ENCODE measurements around the gene FANK1. TPM values are rescaled to one million over a fixed set of nuclear protein-coding genes. Genes with fewer than 3 reads are reported as not detected.
"Not testable (repeated sequence)": the region's sequence is repeated elsewhere in the genome, so short reads cannot be mapped to it uniquely, and the experiment has no call there.

Gene FANK1
- 1 to 10 TPM; 5.9 to 7.1 TPM for total RNA-seq
- long read RNA-seq, partial matches to known transcripts, result 0 of 4 reads
- long read RNA-seq, other reads (novel, unspliced or antisense), result 4 of 4 reads

GRCh38 chr10:125896088-125896934 lies at the start of gene FANK1:
Gene FANK1, plus strand, starts transcription at chr10:125896564. Its CDS starts 79 bp downstream, at chr10:125896643.
- intact Hi-C loops (cut with DNase I, micrococcal nuclease), result not testable (repeated sequence)
- peak; percentile 90 to 94 for DNase-seq
- peak; percentile 83 for ATAC-seq

- ATAC-seq, result no peak
- DNase-seq, result no peak
- intact Hi-C loops (cut with DNase I, micrococcal nuclease), result no loop called here
Measured at GRCh38 chr10:125846894-125847293, 49.5 kb upstream of the FANK1 start.

GRCh38 chr10:125848371-125848770 lies 48.0 kb upstream of the FANK1 start:
- no peak for DNase-seq
- intact Hi-C loops (cut with DNase I, micrococcal nuclease), result no loop called here
- no peak for ATAC-seq

GRCh38 chr10:125848857-125849256 lies 47.5 kb upstream of the FANK1 start:
- intact Hi-C loops (cut with DNase I, micrococcal nuclease), result no loop called here
- no peak for ATAC-seq
- no peak for DNase-seq

GRCh38 chr10:125849448-125849847 lies 46.9 kb upstream of the FANK1 start:
- ATAC-seq, result no peak
- intact Hi-C loops (cut with DNase I, micrococcal nuclease), result no loop called here
- DNase-seq, result no peak

GRCh38 chr10:125850766-125851731 lies 45.3 kb upstream of the FANK1 start:
- DNase-seq (no peak), ATAC-seq (no peak)
- intact Hi-C loops (cut with DNase I, micrococcal nuclease), result no loop called here

- no peak for DNase-seq
- ATAC-seq, result no peak
- intact Hi-C loops (cut with DNase I, micrococcal nuclease), result no loop called here
Measured at GRCh38 chr10:125852487-125852886, 43.9 kb upstream of the FANK1 start.

GRCh38 chr10:125857185-125857760 lies 39.1 kb upstream of the FANK1 start:
- intact Hi-C loops (cut with DNase I, micrococcal nuclease), result no loop called here
- no peak for DNase-seq
- no peak for ATAC-seq

- ATAC-seq (peak; percentile 26), DNase-seq (no peak)
- intact Hi-C loops (cut with DNase I, micrococcal nuclease), result no loop called here
Measured at GRCh38 chr10:125859128-125859817, 37.1 kb upstream of the FANK1 start.

- ATAC-seq (no peak), DNase-seq (no peak)
- intact Hi-C loops (cut with DNase I, micrococcal nuclease), result no loop called here
Measured at GRCh38 chr10:125865120-125865519, 31.2 kb upstream of the FANK1 start.

GRCh38 chr10:125866421-125867029 lies 29.8 kb upstream of the FANK1 start:
- peak; percentile 84 for ATAC-seq
- intact Hi-C loops (cut with DNase I, micrococcal nuclease), result no loop called here

GRCh38 chr10:125868372-125868975 lies 27.9 kb upstream of the FANK1 start:
- intact Hi-C loops (cut with DNase I, micrococcal nuclease), result no loop called here
- DNase-seq (no peak), ATAC-seq (peak; percentile 73)

More at GRCh38 chr10:125866421-125867029, 29.8 kb upstream of the FANK1 start:
- peak; percentile 16 to 52 for DNase-seq

- no peak for ATAC-seq
- DNase-seq, result no peak
- intact Hi-C loops (cut with DNase I, micrococcal nuclease), result no loop called here
Measured at GRCh38 chr10:125871338-125871737, 25.0 kb upstream of the FANK1 start.

GRCh38 chr10:125878957-125879835 lies 17.2 kb upstream of the FANK1 start:
- DNase-seq, result no peak
- ATAC-seq, result no peak
- intact Hi-C loops (cut with DNase I, micrococcal nuclease), result no loop called here

- intact Hi-C loops (cut with DNase I, micrococcal nuclease), result no loop called here
- no peak for ATAC-seq
Measured at GRCh38 chr10:125880719-125881118, 15.6 kb upstream of the FANK1 start.

GRCh38 chr10:125881192-125881591 lies 15.2 kb upstream of the FANK1 start, which contains the start of gene DHX32:
Gene DHX32, minus strand, starts transcription at chr10:125881292. Its CDS starts 468 bp downstream, at chr10:125880824.
- ATAC-seq, result no peak
- intact Hi-C loops (cut with DNase I, micrococcal nuclease), result no loop called here
- no peak for DNase-seq

More at GRCh38 chr10:125880719-125881118, 15.6 kb upstream of the FANK1 start:
- no peak for DNase-seq

GRCh38 chr10:125882596-125882995 lies 13.8 kb upstream of the FANK1 start:
- no peak for DNase-seq
- ATAC-seq, result no peak
- intact Hi-C loops (cut with DNase I, micrococcal nuclease), result no loop called here

All from left colon (tissue), 2 donors.